Calu3 (cell line): ENCODE results near the gene SYDE1. TPM values are rescaled to one million over a fixed set of nuclear protein-coding genes. Genes with fewer than 3 reads are reported as not detected.

Source experiments
- BruUV-seq: library from RNA; stranded (reverse); fragments of 400-500 nt; replicated peaks from 2 replicates; lab custom pipeline; 2021; lab: Mats Ljungman, UMichigan
- CTCF ChIA-PET: fragments of 300-600 bp; sonication (Branson Sonifier 250); formaldehyde crosslinking; loops from one replicate; lab custom pipeline; 2022; ENCODE audit warnings: antibody characterized with exemption; lab: Charles Lee
- DNase-seq: peaks from one replicate; pipeline ENCODE4 v3.0.0; 2022
- H3K27ac Mint-ChIP-seq: one replicate; pipeline ENCODE4 v1.8.0; 2022; ENCODE audit warnings: mixed read lengths; ENCODE audit not compliant: unreplicated experiment
- H3K27me3 Mint-ChIP-seq: one replicate; pipeline ENCODE4 v1.8.0; 2022; ENCODE audit warnings: mixed read lengths; ENCODE audit not compliant: unreplicated experiment
- H3K36me3 Mint-ChIP-seq: one replicate; pipeline ENCODE4 v1.8.0; 2022; ENCODE audit warnings: mild to moderate bottlenecking, moderate library complexity, mixed read lengths; ENCODE audit not compliant: insufficient read depth, unreplicated experiment
- H3K4me1 Mint-ChIP-seq: one replicate; pipeline ENCODE4 v1.8.0; 2022; ENCODE audit warnings: mild to moderate bottlenecking, low read depth, mixed read lengths; ENCODE audit not compliant: unreplicated experiment
- H3K4me3 Mint-ChIP-seq: one replicate; pipeline ENCODE4 v1.8.0; 2022; ENCODE audit warnings: mild to moderate bottlenecking, low read depth, moderate library complexity, mixed read lengths; ENCODE audit not compliant: unreplicated experiment
- H3K9me3 Mint-ChIP-seq: one replicate; pipeline ENCODE4 v1.8.0; 2022; ENCODE audit warnings: low read depth, mixed read lengths; ENCODE audit not compliant: unreplicated experiment
- intact Hi-C: fragments of 100-400 bp; cut with micrococcal nuclease; formaldehyde crosslinking; loops from one replicate; pipeline ENCODE4 v1.10.0; 2022; ENCODE audit not compliant: unreplicated experiment
- total RNA-seq: library from RNA; stranded (reverse); gene quantifications from 2 replicates; pipeline ENCODE4 v1.2.3, GENCODE V29; 2022
- TF ChIP-seq, protein P1 (sequence below): fragments of 200-600 bp; IDR thresholded peaks from one replicate; pipeline ENCODE4 v1.8.0; 2022; ENCODE audit warnings: antibody characterized with exemption; ENCODE audit not compliant: unreplicated experiment

SYDE1 gene
- total RNA-seq, 1 experiment from 2014 or later, result 2.1 TPM

GRCh38 chr19:15142313-15142712 lies 35.1 kb downstream of the SYDE1 start:
- no TSS peak for BruUV-seq
- Mint-ChIP-seq H3K4me3 (no peak overlapping the region), H3K36me3 (no peaks in the 10 kb centered on the region), H3K4me1 (no peaks in the 10 kb centered on the region), H3K9me3 (peaks cover 3% of the 10 kb centered on the region), H3K27me3 (no peaks in the 10 kb centered on the region), H3K27ac (no peak overlapping the region)
- TF ChIP-seq, protein P1, sequence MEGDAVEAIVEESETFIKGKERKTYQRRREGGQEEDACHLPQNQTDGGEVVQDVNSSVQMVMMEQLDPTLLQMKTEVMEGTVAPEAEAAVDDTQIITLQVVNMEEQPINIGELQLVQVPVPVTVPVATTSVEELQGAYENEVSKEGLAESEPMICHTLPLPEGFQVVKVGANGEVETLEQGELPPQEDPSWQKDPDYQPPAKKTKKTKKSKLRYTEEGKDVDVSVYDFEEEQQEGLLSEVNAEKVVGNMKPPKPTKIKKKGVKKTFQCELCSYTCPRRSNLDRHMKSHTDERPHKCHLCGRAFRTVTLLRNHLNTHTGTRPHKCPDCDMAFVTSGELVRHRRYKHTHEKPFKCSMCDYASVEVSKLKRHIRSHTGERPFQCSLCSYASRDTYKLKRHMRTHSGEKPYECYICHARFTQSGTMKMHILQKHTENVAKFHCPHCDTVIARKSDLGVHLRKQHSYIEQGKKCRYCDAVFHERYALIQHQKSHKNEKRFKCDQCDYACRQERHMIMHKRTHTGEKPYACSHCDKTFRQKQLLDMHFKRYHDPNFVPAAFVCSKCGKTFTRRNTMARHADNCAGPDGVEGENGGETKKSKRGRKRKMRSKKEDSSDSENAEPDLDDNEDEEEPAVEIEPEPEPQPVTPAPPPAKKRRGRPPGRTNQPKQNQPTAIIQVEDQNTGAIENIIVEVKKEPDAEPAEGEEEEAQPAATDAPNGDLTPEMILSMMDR, result no peak
- intact Hi-C loops, result no loop called here
- DNase-seq, result no peak
- CTCF ChIA-PET, result no interaction called here

DNA sequence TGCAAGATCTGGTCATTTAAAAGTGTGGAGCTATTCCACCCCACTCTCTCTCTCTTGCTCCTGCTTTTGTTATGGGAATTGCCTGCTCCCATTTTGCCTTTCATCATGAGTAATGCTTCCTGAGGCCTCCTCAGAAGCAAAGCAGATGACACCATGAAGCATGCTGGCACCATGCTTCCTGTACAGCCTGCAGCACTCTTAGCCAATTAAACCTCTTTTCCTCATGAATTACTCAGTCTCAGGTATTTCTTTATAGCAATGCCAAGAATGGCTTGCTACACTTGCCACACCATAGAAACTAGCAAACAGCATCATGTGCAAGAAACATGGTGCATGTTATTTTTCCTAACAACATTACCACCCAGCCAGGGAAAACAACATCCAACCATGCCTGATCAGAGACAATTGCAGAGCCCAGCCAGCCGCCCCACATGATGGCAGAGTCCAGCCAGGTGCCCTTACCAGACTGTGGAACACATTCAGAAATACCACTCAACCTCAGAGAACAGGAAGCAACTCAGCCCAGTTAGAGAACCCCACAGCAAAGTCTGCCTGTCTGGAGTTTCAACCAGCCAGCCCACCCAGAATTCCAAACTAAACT lies 36.9 kb downstream of the SYDE1 start:
- BruUV-seq, result no TSS peak
- no peak for DNase-seq
- H3K4me1 Mint-ChIP-seq, result no peaks in the 10 kb centered on the region
- no peak overlapping the region for H3K27ac Mint-ChIP-seq
- no peak overlapping the region for H3K4me3 Mint-ChIP-seq
- TF ChIP-seq, protein P1, result no peak
- H3K9me3 Mint-ChIP-seq, result peaks cover 3% of the 10 kb centered on the region
- CTCF ChIA-PET, result no interaction called here
- H3K27me3 Mint-ChIP-seq, result peaks cover under 1% of the 10 kb centered on the region
- intact Hi-C loops, result no loop called here
- no peaks in the 10 kb centered on the region for H3K36me3 Mint-ChIP-seq

GRCh38 chr19:15147090-15147489 lies 39.9 kb downstream of the SYDE1 start:
- no peak for DNase-seq
- Mint-ChIP-seq H3K27ac (no peak overlapping the region), H3K4me1 (peaks cover 15% of the 10 kb centered on the region), H3K27me3 (peaks cover 12% of the 10 kb centered on the region), H3K4me3 (no peak overlapping the region), H3K36me3 (peaks cover 6% of the 10 kb centered on the region), H3K9me3 (no peaks in the 10 kb centered on the region)
- TF ChIP-seq, protein P1, result no peak
- CTCF ChIA-PET, result no interaction called here
- no TSS peak for BruUV-seq
- intact Hi-C loops, result no loop called here

DNA sequence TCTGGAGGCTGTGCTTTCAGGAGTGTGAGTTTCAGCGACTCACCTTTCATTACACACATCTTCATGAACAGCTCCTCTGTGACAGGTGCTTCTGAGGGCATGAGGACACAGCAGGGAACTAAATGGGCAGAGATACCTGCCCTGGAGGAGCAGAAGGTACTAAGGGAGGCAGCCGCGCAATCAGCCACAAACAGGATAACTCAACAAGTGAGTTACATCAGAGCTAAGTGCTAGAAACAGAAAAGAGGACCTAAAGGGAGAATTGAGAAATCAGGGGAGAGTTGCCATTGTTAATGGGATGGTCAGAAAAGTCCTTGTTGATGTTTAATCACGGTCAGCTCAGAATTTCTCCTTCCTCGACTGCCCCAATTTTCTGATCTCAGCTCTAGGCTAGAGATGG lies 42.5 kb downstream of the SYDE1 start:
- BruUV-seq, result no TSS peak
- Mint-ChIP-seq H3K4me3 (no peak overlapping the region), H3K27ac (no peak overlapping the region), H3K27me3 (peaks cover 27% of the 10 kb centered on the region), H3K9me3 (peaks cover 3% of the 10 kb centered on the region), H3K4me1 (peaks cover 15% of the 10 kb centered on the region), H3K36me3 (peaks cover 6% of the 10 kb centered on the region)
- intact Hi-C loops, result loop anchor here (1.0 to 10.0 kb wide), 4 partner anchors 24 to 405 kb away; a partner anchor contains a TSS
- CTCF ChIA-PET, result interaction anchor here (1.0 to 3.6 kb wide), 2 partner anchors 48 to 50 kb away, joined by 3 to 12 read pairs; no protein-coding TSS in a partner anchor
- TF ChIP-seq, protein P1, result no peak
- no peak for DNase-seq
